ENCODE data around the gene DIDO1.

The DIDO1 gene

GRCh38 chr20:62834967-62835730, 91.2 kb downstream of the DIDO1 start:
- DNase-seq (ENCODE audit: low spot score): no peak

DNA sequence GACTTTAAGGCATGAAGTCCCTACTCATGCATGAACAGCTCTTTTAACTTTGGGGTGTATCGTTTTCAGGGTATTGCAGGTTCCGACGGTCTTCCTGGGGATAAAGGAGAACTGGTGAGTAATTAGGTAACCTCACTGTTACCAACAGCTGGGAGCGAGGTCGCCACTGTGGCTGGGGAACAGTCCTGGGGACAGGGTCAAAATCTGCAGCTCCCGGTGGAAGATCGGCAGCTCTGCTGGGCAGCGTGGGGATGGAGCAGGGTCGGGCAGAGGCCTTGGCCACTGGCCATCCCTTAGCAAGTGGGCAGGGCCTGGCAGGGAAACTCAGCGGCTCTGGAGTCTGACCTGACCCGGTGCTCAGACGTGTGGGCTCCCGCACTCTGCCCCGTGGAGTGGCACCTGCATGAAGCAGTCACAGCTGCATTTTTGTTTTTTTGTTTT, 93.3 kb downstream of the DIDO1 start:
- no peak for DNase-seq (ENCODE audit: low spot score)

GRCh38 chr20:62832212-62832922, 93.9 kb downstream of the DIDO1 start:
- DNase-seq (ENCODE audit: low spot score): no peak

- DNase-seq (ENCODE audit: low spot score): no peak
These were observed 94.5 kb downstream of the DIDO1 start for GRCh38 chr20:62831854-62832211.

DNA sequence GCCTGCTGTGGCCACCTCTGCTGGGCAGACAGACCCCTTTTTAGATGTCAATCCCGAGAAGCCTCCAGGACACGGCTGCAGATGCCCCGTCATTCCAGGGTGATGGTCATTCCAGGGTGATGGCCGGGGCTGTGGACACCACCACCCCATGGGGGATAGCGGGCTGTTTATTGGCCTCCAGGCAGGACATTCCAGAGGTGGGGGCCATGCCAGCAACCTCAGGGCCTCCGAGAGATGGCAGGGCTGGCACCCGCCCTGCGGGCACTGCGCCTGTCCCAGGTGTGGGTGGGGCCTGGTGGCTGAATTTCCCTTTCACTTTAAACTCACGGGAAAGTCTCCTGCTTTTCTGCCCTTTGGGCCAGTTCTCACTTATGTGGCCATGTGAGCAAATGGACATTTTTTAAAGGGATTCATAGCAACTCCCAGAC, 94.9 kb downstream of the DIDO1 start:
- no peak for DNase-seq (ENCODE audit: low spot score)

GRCh38 chr20:62830821-62831220, 95.5 kb downstream of the DIDO1 start:
- DNase-seq (ENCODE audit: low spot score): no peak

- DNase-seq (ENCODE audit: low spot score): no peak
These were observed 96.1 kb downstream of the DIDO1 start for GRCh38 chr20:62830251-62830650.

DNA sequence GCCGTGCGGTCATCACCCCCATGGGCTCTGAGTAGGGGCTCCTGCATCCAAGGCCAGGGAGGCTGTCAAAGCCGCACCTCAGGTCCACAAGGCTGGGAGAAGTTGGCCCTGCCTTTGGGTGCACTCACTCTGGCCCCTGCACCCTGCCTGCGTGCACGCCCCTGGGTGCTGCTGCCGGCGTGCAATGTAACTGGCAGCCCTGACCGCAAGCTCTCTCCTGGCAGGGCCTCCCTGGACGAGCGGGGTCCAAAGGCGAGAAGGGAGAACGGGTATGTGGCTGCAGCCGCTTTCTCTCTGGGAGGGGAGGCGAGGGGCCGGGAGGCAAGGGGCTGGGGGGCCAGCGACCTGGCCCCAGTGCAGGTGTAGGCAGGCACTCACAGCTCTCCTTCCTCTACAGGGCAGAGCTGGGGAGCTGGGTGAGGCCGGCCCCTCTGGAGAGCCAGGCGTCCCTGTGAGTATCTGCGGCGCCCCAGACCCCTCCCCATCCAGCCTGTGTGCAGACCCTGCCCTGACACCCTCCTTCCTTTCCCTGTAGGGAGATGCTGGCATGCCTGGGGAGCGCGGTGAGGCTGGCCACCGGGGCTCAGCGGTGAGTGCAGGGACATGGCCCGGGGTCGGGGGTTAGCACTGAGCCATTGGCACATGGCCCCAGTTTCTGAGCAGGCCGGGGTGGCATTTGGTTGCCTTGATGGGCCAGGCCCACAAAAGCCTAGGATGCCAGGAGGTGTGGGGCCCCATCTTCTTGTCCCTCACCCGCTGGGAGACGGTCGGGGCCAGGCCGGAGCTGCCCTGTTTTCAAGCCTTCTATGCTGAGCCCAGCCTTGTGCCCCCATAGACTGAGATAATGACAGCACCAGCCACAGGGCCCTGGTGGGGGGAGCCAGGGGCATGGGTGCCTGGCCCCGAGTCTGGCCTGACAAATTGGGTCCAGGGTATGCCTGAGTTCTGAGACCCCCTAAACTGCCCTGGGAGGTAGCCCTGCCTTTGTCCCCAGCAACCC, 96.8 kb downstream of the DIDO1 start:
- no peak for DNase-seq (ENCODE audit: low spot score)

DNA sequence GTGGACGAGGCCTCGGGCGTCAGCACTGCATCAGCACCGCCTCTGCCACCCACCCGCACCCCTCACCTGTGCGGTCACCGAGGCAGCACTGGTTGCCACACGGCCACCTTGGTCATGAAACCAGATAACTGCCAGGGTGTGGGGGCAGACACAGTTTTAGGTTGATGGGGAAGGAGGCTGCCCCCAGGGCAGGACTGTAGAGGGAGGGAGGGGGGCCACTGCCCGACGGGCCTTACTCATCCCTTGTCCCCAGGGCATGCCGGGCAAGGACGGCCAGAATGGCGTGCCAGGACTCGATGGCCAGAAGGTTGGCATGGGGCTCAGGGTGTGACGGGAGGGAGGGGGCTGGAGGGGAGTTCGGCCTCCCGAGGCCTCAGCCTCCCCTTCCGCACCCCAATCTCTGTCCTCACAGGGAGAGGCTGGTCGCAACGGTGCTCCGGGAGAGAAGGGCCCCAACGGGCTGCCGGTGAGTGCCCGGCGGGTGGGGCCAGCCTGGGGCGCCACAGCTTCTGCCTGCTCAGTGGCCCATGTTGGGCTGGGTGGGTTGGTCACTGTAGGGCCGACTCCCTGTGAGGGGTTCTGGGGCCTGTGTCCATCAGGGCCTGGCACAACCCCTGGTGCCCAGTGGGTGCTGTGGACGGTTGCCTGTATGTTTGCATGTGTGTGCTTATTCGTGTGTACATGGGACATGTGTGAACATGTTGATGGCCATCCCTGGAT, 97.6 kb downstream of the DIDO1 start:
- no peak for DNase-seq (ENCODE audit: low spot score)

DNA sequence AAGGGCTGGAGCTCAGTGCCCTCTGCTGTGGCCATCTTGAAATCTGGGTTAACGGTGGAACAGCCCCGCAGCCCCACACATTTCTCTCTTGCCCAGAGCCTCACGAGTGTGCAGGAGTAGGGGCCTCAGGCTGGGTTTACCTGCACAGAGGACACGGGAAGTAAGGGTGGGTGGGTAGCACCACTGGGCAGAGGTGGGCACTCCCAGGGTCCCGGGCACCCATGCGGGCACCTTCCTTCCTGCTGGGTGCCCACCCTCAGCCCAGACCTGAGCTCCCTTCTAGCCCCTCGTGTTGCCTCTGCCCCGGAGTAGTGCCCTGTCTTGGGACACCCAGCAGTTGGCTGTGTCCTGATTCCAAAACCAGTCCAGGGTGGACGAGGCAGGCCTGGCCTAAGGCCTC, 98.3 kb downstream of the DIDO1 start:
- no peak for DNase-seq (ENCODE audit: low spot score)
